GM18867 (cell line): ENCODE data around the gene CEACAM21.
"Not testable (repeated sequence)": the region's sequence is repeated elsewhere in the genome, so short reads cannot be mapped to it uniquely, and the experiment has no call there.

Source experiments
- ATAC-seq: cut with Tn5 transposase; IDR thresholded peaks from one replicate; pipeline ENCODE4 v1.9.1; 2021; ENCODE audit warnings: mild to moderate bottlenecking, moderate library complexity; ENCODE audit not compliant: unreplicated experiment

The CEACAM21 gene

DNA sequence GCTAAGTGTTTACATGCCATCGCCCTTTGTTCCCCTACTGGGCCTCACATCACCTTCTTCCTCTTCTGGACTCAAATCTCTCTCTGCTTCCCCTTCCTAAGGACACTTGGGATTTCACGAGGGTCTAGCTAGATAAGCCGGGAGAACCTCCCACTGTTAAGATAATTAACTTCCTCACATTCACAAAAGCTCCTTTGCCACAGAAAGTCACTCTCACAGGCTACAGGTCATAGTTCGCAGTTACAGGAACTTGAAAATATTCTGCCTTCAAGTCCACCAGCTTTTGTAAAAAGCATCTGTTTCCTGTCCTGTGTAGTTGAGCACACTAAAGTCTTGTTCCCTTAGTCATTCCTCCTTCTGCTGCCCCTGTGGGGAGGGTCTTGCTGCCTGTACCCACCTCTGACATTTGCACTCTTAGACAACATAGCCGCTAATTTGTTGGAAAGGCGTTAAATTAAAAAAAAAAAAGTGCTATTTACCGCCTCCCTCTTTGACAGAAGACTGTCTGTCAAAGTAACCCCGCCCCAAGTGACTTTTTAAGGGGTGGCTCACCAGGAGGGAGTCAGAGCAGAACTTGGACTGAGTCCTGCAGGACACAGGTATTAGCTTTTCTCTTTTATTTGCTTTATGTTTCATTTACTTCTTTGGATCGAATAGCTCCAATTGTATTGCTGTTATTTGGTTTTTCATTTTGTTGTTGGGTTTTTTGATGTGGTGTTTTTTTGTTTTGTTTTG is 26.8 kb upstream of the CEACAM21 start:
- ATAC-seq, result peak; percentile 62

- no peak for ATAC-seq
Observed at GRCh38 chr19:41549884-41550283, 26.1 kb upstream of the CEACAM21 start.

DNA sequence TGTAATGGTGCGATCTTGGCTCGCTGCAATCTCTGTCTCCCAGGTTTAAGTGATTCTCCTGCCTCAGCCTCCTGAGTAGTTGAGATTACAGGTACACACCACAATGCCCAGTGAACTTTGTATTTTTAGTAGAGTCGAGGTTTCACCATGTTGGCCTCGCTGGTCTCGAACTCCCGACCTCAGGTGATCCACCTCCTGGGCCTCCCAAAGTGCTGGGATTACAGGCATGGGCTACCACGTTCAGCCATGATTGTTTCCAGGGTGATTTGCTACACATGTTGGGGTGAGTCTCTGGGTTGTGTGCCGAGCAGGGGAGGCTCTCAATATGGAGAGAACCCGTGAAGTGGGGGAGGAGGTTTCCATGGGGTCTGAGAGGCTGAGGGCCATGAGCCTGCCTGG is 24.8 kb upstream of the CEACAM21 start:
- ATAC-seq, result no peak

- ATAC-seq, result no peak
Observed at GRCh38 chr19:41551711-41552110, 24.3 kb upstream of the CEACAM21 start.

DNA sequence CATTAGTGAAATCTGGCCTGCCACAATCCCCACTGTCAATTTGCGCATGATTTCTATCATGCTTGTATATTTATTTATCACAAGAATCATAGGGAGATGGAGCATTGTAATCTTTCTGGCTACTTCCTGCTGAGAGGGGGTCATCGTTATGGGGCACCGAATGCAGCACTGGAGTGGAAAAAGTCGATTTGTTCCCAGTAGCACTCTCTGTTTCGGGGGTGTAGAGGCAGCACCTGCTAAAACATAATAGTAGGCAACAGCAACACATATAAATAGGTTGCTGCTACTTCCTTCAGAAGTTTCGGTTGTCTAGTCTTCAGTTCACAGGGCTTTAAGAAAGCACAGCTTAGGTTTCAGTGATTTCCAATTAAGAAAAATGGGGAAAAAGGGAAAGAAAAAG is 23.4 kb upstream of the CEACAM21 start:
- peak; percentile 45 for ATAC-seq

DNA sequence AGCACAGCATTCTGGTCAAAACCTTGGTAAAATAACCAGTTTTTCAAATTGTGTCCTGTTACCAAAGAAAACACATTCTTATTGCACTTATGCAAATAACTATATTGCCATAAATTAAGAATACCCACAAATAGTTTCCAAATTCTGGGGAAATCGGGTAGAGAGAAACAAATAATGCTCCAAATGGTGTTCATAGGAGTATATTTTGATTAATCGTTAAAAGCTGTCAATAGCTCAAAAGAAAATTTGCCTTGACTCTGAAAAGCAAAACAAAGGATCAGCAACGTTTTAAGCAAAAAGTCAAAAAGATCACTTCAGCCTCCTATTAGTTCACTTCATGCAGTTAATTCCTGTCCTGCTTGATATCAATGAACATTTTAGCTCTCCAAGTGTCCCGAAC is 22.2 kb upstream of the CEACAM21 start:
- ATAC-seq, result no peak

DNA sequence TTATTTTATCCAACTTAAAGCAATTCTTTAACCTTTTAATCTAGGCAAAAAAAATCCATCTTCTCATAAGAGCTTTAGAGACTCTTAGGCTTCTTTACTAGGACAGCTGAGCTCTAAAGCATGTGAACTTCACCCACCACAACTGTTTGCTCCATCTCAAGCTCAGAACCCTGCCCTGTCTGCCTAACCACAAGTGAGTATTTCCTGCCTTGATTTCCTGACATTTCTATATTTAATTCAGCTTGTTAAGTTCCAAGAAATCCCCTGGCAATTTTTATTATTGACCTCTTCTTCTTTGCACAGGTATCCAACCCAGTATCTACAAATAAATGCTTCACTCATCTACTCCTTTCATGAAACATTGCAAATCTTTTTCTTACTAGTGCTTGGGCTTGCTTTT is 21.1 kb upstream of the CEACAM21 start:
- ATAC-seq, result no peak

DNA sequence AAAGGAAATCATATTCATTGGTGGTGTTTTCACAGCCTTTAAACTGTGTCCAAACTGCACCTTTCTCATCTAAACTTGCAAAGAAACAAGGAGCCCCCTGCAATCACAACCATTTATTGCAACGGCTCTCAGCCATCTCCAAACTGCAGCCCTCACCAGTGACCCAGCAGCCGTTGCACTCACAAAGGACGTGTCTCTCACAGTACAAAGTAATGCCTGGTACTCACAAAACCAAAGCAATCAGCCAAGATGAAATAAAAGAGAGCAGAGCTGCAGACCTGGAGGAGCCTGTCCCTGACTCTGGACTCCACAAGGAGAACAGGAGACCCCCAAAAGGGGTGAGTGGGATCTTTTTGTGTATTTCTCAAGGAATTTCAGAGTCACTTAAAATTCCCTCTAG is 20.2 kb upstream of the CEACAM21 start:
- ATAC-seq, result no peak

DNA sequence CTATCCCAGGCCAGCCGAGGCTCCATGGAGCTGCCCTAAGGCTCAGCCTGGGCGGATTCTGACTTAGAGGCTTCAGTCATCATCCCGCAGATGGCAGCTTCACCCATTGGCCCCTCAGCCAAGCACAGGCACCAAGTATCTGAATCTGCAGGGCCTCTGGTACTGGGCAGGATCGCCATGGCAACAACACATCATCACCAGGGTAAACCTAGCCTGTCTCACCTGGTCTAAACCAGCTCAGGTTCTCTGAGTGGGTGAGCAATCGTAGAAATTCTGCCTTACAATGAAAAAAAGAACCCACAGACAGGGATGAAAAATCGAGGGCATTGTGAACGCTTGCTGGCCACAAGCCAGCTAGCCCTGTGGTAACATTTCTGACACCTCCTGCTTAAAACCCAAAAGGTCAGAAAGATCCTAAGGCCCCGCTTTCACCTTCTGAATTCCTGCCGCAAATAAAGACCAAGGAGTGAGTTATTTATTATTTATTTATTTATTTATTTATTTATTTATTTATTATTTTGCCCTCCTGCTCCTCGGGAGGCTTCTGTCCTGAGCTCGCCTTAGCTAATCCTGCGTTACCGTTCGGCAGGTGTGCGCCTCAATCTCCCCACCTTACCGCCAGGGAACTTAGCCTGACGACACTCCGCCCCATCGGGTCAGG is 12.0 kb upstream of the CEACAM21 start:
- ATAC-seq, result no peak

- no peak for ATAC-seq
Observed at GRCh38 chr19:41564515-41565378, 11.2 kb upstream of the CEACAM21 start.

DNA sequence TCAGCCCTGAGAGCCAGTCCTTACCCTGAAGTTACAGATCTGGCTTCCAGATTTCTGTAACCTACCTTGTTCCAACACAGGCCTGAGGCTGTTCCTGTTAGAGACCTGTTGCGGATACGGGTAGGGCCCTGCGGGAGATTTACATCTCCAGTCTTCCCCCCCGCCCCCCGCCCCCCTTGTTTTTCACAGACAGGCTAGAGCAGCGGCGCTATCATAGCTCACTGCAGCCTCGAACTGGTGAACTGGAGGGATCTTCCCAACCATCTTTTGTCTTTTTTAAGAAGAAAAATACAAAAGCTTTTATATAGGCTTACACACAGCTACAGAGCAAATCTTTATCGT is 10.6 kb upstream of the CEACAM21 start:
- ATAC-seq, result no peak

GRCh38 chr19:41566001-41566400 is 10.0 kb upstream of the CEACAM21 start:
- ATAC-seq, result no peak

DNA sequence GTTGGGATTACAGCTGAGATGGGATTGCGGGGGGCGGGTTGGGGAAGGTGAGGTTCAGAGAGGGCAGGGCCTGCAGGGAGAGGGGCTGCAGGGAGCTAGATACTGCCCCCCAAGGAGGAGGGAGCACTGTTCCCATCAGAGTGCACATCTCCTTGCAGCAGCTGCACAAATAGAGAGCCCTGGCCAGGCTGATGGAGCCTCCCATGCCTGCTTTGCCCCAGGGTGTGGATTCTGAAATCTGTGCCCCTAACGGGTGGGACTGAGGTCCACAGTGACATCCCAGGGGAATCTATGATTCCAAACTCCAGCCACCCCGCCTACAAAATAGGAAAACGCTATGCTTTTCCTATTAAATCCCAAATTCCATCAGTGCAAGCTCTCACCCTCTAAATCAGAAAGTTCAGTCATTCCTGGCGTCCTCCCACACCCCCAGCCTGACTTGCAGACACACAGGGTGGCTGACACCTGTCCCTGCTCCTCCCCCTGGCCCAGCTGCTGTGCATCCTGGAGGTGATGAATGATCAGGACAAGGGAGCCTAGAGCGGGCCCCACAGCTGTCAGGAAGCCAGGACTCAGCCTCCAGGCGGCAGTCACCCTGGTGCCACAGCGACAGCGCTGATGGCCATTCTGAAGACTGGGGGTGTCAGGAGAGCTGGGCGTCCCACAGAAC is 6.3 kb upstream of the CEACAM21 start:
- no peak for ATAC-seq

GRCh38 chr19:41570179-41570578 is 5.8 kb upstream of the CEACAM21 start:
- ATAC-seq, result no peak

DNA sequence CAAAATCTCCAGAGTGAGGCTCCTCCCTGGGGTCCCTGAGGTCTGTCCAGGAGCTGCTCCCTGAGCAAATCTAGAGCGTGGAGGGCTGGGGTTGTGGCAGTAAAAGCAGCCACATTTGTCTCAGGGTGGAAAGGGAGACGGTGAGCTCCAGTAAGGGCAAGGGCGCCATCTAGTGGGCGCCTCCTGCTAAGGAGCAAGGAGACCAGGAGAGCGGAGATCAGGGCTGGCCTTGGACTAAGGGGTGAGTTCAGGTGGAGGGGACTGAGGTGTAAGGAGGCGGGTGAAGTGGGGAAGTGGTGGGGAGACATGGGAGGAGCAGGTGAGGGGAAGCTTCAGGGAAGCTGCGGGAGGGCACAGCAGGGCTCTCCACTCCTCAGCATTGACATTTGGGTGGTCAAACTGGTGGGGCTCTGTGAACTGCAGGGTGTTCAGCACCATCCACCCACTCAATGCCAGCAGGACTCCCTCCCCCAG is 5.3 kb upstream of the CEACAM21 start:
- ATAC-seq, result no peak

GRCh38 chr19:41577144-41577830 is 1.3 kb downstream of the CEACAM21 start:
- no peak for ATAC-seq

DNA sequence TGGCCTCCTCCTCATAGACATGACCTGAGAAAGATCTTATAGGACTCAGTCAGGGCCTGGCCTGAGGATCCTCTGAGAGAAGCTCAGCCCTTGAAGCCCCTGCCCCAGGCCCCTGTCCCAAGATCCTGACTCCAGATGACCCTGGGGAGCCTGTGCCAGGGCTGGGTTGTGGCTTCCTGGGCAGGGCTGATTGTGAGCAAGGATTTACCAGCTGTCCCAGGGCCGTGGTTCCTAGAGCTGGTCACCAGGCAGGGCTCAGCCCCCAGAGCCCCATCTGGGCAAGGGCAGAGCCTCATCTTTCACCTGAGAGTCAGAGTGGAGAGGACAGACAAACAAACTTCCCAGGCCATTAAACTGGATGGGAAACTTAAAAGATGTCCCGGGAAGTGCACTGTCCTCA is 1.9 kb downstream of the CEACAM21 start:
- no peak for ATAC-seq

DNA sequence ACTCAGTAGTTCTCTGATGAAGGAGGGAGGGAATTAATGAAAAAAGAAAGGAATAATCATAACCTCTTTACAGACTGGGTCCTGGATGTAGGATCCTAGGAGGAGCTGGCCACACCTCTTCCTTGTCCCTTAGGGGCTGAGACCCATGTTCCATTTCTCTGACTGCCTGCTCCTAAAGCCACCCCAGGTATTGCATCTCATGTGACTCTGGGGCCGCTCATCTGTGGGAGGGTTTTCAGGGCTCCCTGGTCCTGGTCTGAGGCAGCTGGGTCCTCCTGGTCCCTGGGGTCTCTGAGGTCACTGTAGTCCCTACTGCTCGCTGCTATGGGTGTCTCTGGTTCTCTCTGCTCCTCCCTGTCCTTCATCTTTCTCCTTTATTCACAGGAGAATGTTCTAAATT is 2.9 kb downstream of the CEACAM21 start:
- ATAC-seq, result no peak

DNA sequence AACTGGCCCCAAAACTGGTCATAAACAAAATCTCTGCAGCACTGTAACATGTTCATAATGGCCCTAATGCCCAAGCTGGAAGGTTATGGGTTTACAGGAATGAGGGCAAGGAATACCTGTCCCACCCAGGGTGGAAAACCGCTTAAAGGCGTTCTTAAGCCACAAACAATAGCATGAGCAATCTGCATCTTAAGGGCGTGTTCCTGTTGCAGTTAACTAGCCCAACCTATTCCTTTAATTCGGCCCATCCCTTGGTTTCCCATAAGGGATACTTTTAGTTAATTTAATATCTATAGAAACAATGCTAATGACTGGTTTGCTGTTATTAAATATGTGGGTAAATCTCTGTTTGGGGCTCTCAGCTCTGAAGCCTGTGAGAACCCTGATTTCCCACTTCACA is 5.1 kb downstream of the CEACAM21 start:
- not testable (repeated sequence) for ATAC-seq

DNA sequence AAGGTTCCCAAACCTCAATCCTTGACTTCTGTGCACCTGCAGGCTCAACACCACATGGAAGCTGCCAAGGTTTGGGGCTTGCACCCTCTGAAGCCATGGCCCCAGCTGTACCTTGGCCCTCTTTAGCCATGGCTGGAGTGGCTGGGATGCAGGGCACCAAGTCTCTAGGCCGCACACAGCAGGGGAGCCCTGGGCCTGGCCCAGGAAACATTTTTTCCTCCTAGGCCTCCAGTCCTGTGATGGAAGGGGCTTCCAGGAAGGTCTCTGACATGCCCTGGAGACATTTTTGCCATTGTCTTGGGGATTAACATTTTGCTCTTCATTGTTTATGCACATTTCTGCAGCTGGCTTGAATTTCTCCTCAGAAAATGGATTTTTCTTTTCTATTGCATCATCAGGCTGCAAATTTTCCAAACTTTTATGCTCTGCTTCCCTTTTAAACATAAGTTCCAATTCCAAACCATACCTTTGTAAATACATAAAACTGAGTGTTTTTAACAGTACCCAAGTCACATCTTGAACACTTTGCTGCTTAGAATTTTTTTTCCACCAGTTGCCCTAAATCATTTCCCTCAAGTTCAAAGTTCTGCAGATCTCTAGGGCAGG is 6.7 kb downstream of the CEACAM21 start:
- not testable (repeated sequence) for ATAC-seq
